Transverse colon (tissue), 4 donors: ENCODE results near the gene SYNPO2.

ENCODE experiments used
- POLR2A ChIP-seq: fragments of 450-650 bp; IDR thresholded peaks from one replicate; pipeline ENCODE4 v1.6.1; 2016; ENCODE audit warnings: antibody characterized with exemption, mild to moderate bottlenecking, moderate library complexity
- POLR2AphosphoS5 ChIP-seq, 3 donors: sonication (generic); formaldehyde crosslinking; IDR thresholded peaks; one replicate each; pipeline ENCODE4 v1.6.1; 2016; ENCODE audit warnings: antibody characterized with exemption in 3 of 3
- TF ChIP-seq, protein P1 (sequence below), 5 experiments: fragments of 200-600 bp in 3 of 5; fragments of 450-650 bp in 2 of 5; sonication (generic) in 3 of 5; IDR thresholded peaks; 1 replicate in 2 of 5; 2 replicates in 3 of 5; pipeline ENCODE4 v1.5.1; 2016 to 2017; ENCODE audit warnings: antibody characterized with exemption in 5 of 5, inconsistent platforms in 3 of 5, mild to moderate bottlenecking in 2 of 5, moderate library complexity in 1 of 5

DNA sequence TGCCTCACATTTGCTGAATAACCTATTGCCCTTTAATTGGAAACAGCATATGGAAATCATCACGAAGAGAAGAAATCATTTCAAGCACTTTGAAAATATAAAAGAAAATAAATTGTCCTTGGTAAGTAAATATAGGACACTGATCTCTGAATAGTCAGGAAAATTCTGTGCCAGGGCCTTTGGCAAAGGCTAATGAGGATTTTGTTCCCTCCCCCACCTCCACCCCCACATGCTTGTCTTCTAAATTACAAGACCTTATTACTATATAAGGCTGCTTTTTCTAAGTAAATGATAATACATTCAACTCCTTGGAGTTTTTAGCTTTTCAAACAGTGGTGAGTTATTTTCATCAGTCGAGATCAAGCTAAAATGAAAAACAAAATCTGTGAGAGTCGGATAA, 15.8 kb downstream of the SYNPO2 start:
- TF ChIP-seq, protein P1, sequence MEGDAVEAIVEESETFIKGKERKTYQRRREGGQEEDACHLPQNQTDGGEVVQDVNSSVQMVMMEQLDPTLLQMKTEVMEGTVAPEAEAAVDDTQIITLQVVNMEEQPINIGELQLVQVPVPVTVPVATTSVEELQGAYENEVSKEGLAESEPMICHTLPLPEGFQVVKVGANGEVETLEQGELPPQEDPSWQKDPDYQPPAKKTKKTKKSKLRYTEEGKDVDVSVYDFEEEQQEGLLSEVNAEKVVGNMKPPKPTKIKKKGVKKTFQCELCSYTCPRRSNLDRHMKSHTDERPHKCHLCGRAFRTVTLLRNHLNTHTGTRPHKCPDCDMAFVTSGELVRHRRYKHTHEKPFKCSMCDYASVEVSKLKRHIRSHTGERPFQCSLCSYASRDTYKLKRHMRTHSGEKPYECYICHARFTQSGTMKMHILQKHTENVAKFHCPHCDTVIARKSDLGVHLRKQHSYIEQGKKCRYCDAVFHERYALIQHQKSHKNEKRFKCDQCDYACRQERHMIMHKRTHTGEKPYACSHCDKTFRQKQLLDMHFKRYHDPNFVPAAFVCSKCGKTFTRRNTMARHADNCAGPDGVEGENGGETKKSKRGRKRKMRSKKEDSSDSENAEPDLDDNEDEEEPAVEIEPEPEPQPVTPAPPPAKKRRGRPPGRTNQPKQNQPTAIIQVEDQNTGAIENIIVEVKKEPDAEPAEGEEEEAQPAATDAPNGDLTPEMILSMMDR (IDR thresholded peaks at IDR 0.05): no peak
- no peak for TF ChIP-seq POLR2A
- no peak for TF ChIP-seq POLR2AphosphoS5 (IDR thresholded peaks at IDR 0.05)
